ENCODE measurements around the gene ROPN1L. TPM values are rescaled to one million over a fixed set of nuclear protein-coding genes. Genes with fewer than 3 reads are reported as not detected.

ROPN1L gene
- polyA plus RNA-seq, 1 donor from 2014 or later, result 0.52 TPM

- H3K4me2 ChIP-seq (ENCODE audit: low read length), result no peak overlapping the region
- TF ChIP-seq POLR2AphosphoS5 (IDR thresholded peaks at IDR 0.05) (no peak), CTCF (IDR thresholded peaks at IDR 0.05; ENCODE audit: poor library complexity, severe bottlenecking) (no peak), EP300 (conservative IDR thresholded peaks at IDR 0.05; ENCODE audit: poor library complexity, severe bottlenecking) (no peak), TAF1 (IDR thresholded peaks at IDR 0.05; ENCODE audit: low read depth) (no peak), SMC3 (conservative IDR thresholded peaks at IDR 0.05; ENCODE audit: poor library complexity) (no peak), MXI1 (conservative IDR thresholded peaks at IDR 0.05; ENCODE audit: poor library complexity, severe bottlenecking) (no peak), EZH2 (IDR thresholded peaks at IDR 0.05; ENCODE audit: borderline replicate concordance, insufficient read depth, low read length, poor library complexity, severe bottlenecking) (no peak)
- H3K27me3 ChIP-seq (ENCODE audit: insufficient read depth, low read depth, low read length), result no peaks in the 10 kb centered on the region
- no peak overlapping the region for H3K27ac ChIP-seq (ENCODE audit: low read length)
- H3K9me3 ChIP-seq (ENCODE audit: low read length), result no peaks in the 10 kb centered on the region
- H2AFZ ChIP-seq (ENCODE audit: low read depth, low read length), result no peak overlapping the region
- no peaks in the 10 kb centered on the region for H3K79me2 ChIP-seq (replicated peaks; ENCODE audit: insufficient read depth, low read length)
- H3K36me3 ChIP-seq (ENCODE audit: insufficient read depth, low read length), result no peaks in the 10 kb centered on the region
- no peaks in the 10 kb centered on the region for H4K20me1 ChIP-seq (ENCODE audit: insufficient read depth)
- H3K9ac ChIP-seq (ENCODE audit: low read length), result no peak overlapping the region
- no peaks in the 10 kb centered on the region for H3K9me2 ChIP-seq (ENCODE audit: insufficient read depth, low read length)
- H3K4me3 ChIP-seq (ENCODE audit: low read length), result no peak overlapping the region
- no peaks in the 10 kb centered on the region for H3F3A ChIP-seq (ENCODE audit: insufficient read depth, low read length, poor library complexity, severe bottlenecking)
Observed at GRCh38 chr5:10499066-10499465, 57.4 kb downstream of the ROPN1L start.

- Histone ChIP-seq H3K4me3 (ENCODE audit: low read length) (no peak overlapping the region), H3K9ac (ENCODE audit: low read length) (no peak overlapping the region), H3K9me2 (ENCODE audit: insufficient read depth, low read length) (no peaks in the 10 kb centered on the region), H3K4me2 (ENCODE audit: low read length) (no peak overlapping the region), H3K27ac (ENCODE audit: low read length) (no peak overlapping the region), H3F3A (ENCODE audit: insufficient read depth, low read length, poor library complexity, severe bottlenecking) (no peaks in the 10 kb centered on the region), H3K79me2 (replicated peaks; ENCODE audit: insufficient read depth, low read length) (no peaks in the 10 kb centered on the region), H4K20me1 (ENCODE audit: insufficient read depth) (no peaks in the 10 kb centered on the region), H3K9me3 (ENCODE audit: low read length) (no peaks in the 10 kb centered on the region), H3K36me3 (ENCODE audit: insufficient read depth, low read length) (no peaks in the 10 kb centered on the region), H3K27me3 (ENCODE audit: insufficient read depth, low read depth, low read length) (no peaks in the 10 kb centered on the region), H2AFZ (ENCODE audit: low read depth, low read length) (no peak overlapping the region)
- TF ChIP-seq EP300 (conservative IDR thresholded peaks at IDR 0.05; ENCODE audit: poor library complexity, severe bottlenecking) (no peak), SMC3 (conservative IDR thresholded peaks at IDR 0.05; ENCODE audit: poor library complexity) (no peak), MXI1 (conservative IDR thresholded peaks at IDR 0.05; ENCODE audit: poor library complexity, severe bottlenecking) (no peak), CTCF (IDR thresholded peaks at IDR 0.05; ENCODE audit: poor library complexity, severe bottlenecking) (no peak), POLR2AphosphoS5 (IDR thresholded peaks at IDR 0.05) (no peak), RAD21 (conservative IDR thresholded peaks at IDR 0.05) (no peak), REST (IDR thresholded peaks at IDR 0.05; ENCODE audit: borderline replicate concordance) (no peak), EZH2 (IDR thresholded peaks at IDR 0.05; ENCODE audit: borderline replicate concordance, insufficient read depth, low read length, poor library complexity, severe bottlenecking) (no peak), TAF1 (IDR thresholded peaks at IDR 0.05; ENCODE audit: low read depth) (no peak)
Observed at GRCh38 chr5:10499776-10500175, 58.1 kb downstream of the ROPN1L start.
